ENCODE measurements around the gene DTNBP1.

DNA sequence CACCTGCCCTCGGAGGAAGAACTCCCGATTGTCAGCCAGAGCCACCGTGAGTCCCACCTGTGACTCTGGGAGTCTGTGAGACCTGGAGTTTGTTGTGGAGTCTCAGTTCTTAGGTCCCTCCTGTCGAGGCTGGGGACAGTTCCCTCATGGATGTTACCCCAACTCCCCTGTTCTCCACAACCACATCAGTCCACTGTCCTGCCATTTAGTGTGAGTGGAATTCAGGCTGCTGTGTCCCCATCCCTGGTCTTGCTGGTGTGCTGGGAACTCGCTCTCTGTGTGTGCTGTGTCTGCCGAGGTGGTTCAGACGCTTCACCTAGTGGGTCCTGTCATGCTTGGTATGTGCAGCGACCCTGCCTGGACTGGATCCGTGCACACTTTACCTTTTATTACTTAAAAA is 163.2 kb downstream of the DTNBP1 start:
- TF ChIP-seq, protein P1, sequence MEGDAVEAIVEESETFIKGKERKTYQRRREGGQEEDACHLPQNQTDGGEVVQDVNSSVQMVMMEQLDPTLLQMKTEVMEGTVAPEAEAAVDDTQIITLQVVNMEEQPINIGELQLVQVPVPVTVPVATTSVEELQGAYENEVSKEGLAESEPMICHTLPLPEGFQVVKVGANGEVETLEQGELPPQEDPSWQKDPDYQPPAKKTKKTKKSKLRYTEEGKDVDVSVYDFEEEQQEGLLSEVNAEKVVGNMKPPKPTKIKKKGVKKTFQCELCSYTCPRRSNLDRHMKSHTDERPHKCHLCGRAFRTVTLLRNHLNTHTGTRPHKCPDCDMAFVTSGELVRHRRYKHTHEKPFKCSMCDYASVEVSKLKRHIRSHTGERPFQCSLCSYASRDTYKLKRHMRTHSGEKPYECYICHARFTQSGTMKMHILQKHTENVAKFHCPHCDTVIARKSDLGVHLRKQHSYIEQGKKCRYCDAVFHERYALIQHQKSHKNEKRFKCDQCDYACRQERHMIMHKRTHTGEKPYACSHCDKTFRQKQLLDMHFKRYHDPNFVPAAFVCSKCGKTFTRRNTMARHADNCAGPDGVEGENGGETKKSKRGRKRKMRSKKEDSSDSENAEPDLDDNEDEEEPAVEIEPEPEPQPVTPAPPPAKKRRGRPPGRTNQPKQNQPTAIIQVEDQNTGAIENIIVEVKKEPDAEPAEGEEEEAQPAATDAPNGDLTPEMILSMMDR (IDR thresholded peaks at IDR 0.05), result no peak
- TF ChIP-seq POLR2A (IDR thresholded peaks at IDR 0.05), result no peak

All from adrenal gland (tissue), 5 donors.